Esophagus squamous epithelium (tissue), 5 donors: Measurements from ENCODE around the gene PRRG1. TPM values are rescaled to one million over a fixed set of nuclear protein-coding genes. Genes with fewer than 3 reads are reported as not detected.

Experiments used
- DNase-seq: peaks from one replicate; lab custom pipeline; 2025; lab: John Stamatoyannopoulos, UW
- H3K27ac ChIP-seq, 4 donors: fragments of 200-600 bp; sonication (generic); one replicate each; pipeline ENCODE4 v1.5.1; 2016 to 2019; ENCODE audit warnings: mild to moderate bottlenecking in 1 of 4
- H3K27me3 ChIP-seq, 4 donors: fragments of 200-600 bp; sonication (generic); 1 replicate in 3 of 4; 2 replicates in 1 of 4; pipeline versions ENCODE4 v1.5.1 to v1.6.0; 2017 to 2021; ENCODE audit warnings: antibody characterized with exemption in 1 of 4
- H3K36me3 ChIP-seq, 3 donors: fragments of 200-600 bp; sonication (generic); one replicate each; pipeline ENCODE4 v1.5.1; 2016 to 2019
- H3K4me1 ChIP-seq, 3 donors: fragments of 200-600 bp; sonication (generic); one replicate each; pipeline ENCODE4 v1.5.1; 2017 to 2019
- H3K4me3 ChIP-seq, 4 donors: fragments of 200-600 bp; sonication (generic); 1 replicate in 3 of 4; 2 replicates in 1 of 4; pipeline ENCODE4 v1.5.1; 2016 to 2019; ENCODE audit warnings: mild to moderate bottlenecking in 2 of 4, moderate library complexity in 1 of 4
- H3K9me3 ChIP-seq, 3 donors: fragments of 200-600 bp; sonication (generic); one replicate each; pipeline ENCODE4 v1.5.1; 2016 to 2019
- POLR2A ChIP-seq, 4 donors: fragments of 450-650 bp; IDR thresholded peaks; one replicate each; pipeline ENCODE4 v1.6.1; 2017; ENCODE audit warnings: antibody characterized with exemption in 4 of 4, mild to moderate bottlenecking in 4 of 4, moderate library complexity in 3 of 4
- WGBS, 2 donors: methylation state at CpG; one replicate each; pipeline ENCODE4 v1.1.5; 2018; 5-methylcytosine and 5-hydroxymethylcytosine counted together
- intact Hi-C: fragments of 100-400 bp; cut with DNase I; formaldehyde crosslinking; loops from one replicate; pipeline ENCODE4 v1.15.0; 2022
- total RNA-seq, 4 donors: library from RNA; depleted of rRNA; stranded (reverse); fragments of >200 nt; gene quantifications; one replicate each; pipeline ENCODE4 v1.1.0, GENCODE V29; 2016
- TF ChIP-seq, protein P1 (sequence below), 6 experiments: fragments of 450-650 bp in 4 of 6; fragments of 200-600 bp in 2 of 6; sonication (generic) in 2 of 6; IDR thresholded peaks; one replicate each; pipeline ENCODE4 v1.5.1; 2016 to 2019; ENCODE audit warnings: antibody characterized with exemption in 6 of 6, mild to moderate bottlenecking in 4 of 6, moderate library complexity in 4 of 6
- donor health status: DM: yes; HTN: yes; CAD: no.

Gene PRRG1
- total RNA-seq, 4 donors from 2014 or later: 4.4 to 11.9 (median 7.0) TPM

DNA sequence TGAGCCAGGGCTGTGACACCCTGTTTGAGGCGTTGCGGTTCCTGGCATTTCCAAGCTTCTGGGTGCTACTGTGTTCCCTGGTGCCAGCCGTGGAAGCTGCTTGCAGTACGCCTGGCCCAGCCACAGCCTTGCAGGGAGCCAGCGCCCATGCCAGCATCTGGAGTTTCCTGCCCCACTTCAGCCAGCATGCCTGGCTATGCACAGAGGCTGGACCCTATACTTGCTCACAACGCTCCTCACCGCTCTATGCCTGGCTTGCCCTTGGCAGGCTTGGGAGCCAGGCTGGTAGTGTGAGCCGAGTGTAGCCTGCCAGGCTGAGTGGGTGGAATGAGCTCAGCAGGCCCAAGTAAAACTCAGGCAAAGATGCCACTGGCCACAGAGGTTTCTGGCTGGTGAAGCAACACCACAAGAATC, 22.4 kb downstream of the PRRG1 start:
- Histone ChIP-seq H3K4me3 (no peak overlapping the region), H3K27ac (no peak overlapping the region), H3K4me1 (no peaks in the 10 kb centered on the region), H3K36me3 (no peaks in the 10 kb centered on the region), H3K27me3 (no peaks in the 10 kb centered on the region), H3K9me3 (no peaks in the 10 kb centered on the region)
- 64 to 100% methylated on average over 3 to 4 of the region's 8 CpGs for WGBS, 2 donors
- no peak for DNase-seq
- intact Hi-C loops: no loop called here
- TF ChIP-seq POLR2A (IDR thresholded peaks at IDR 0.05): no peak
- TF ChIP-seq, protein P1, sequence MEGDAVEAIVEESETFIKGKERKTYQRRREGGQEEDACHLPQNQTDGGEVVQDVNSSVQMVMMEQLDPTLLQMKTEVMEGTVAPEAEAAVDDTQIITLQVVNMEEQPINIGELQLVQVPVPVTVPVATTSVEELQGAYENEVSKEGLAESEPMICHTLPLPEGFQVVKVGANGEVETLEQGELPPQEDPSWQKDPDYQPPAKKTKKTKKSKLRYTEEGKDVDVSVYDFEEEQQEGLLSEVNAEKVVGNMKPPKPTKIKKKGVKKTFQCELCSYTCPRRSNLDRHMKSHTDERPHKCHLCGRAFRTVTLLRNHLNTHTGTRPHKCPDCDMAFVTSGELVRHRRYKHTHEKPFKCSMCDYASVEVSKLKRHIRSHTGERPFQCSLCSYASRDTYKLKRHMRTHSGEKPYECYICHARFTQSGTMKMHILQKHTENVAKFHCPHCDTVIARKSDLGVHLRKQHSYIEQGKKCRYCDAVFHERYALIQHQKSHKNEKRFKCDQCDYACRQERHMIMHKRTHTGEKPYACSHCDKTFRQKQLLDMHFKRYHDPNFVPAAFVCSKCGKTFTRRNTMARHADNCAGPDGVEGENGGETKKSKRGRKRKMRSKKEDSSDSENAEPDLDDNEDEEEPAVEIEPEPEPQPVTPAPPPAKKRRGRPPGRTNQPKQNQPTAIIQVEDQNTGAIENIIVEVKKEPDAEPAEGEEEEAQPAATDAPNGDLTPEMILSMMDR (IDR thresholded peaks at IDR 0.05): no peak

DNA sequence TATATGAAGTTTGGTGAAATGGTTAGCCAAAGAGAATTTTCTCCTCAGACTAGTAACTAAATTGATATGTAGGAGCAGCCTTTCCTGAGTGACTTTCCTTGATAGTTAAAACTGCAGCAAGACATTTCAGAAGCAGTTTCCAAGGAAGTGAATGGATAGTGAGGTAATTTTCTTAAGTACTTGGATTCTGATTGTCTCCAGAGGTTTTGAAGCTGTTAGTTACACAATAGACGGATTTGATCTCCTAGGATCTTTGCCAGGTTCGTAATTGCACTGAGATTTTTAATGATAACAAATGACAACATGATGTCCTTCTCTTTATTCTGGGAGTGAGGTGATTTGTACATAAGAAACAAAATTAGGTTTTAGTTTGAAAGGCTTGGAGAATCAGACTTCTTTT, 29.2 kb downstream of the PRRG1 start:
- 10 to 24% methylated on average over 2 of the region's 2 CpGs for WGBS, 2 donors
- intact Hi-C loops: no loop called here
- H3K4me1 ChIP-seq: peaks cover 0 to 27% (median 0%) of the 10 kb centered on the region in 3 donors
- TF ChIP-seq, protein P1 (IDR thresholded peaks at IDR 0.05): no peak
- no peak for TF ChIP-seq POLR2A (IDR thresholded peaks at IDR 0.05)
- peak overlapping the region in 1 of 4 donors; percentile 21 for H3K27ac ChIP-seq
- DNase-seq: no peak
- no peaks in the 10 kb centered on the region for H3K9me3 ChIP-seq
- H3K36me3 ChIP-seq: no peaks in the 10 kb centered on the region
- H3K27me3 ChIP-seq: no peaks in the 10 kb centered on the region
- no peak overlapping the region for H3K4me3 ChIP-seq

DNA sequence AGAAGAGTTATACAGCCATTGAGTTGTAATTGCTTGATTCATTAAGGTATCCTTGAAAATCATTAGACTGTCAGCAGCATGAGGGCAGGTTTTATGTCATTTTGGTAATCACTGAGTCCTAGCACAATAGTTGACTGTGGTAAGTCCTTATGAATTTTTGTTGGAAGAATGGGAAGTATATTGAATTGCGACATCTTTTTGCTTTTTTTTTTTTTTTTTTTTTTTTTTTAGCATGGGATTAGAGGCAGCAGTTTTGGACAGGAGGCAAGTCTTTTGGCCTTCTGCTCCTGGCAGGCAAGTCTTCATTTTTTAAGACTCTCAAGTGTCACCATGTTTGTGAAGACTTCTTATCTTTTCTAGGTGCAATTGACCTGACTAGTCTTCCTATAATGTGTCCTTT, 29.7 kb downstream of the PRRG1 start:
- Histone ChIP-seq H3K36me3 (no peaks in the 10 kb centered on the region), H3K27me3 (no peaks in the 10 kb centered on the region), H3K9me3 (no peaks in the 10 kb centered on the region), H3K27ac (peak overlapping the region in 1 of 4 donors; percentile 21), H3K4me3 (no peak overlapping the region), H3K4me1 (peaks cover 0 to 27% (median 0%) of the 10 kb centered on the region in 3 donors)
- DNase-seq: no peak
- intact Hi-C loops: no loop called here
- 73 to 83% methylated on average over 1 of the region's 1 CpG for WGBS, 2 donors
- TF ChIP-seq POLR2A (IDR thresholded peaks at IDR 0.05): no peak
- TF ChIP-seq, protein P1 (IDR thresholded peaks at IDR 0.05): no peak

DNA sequence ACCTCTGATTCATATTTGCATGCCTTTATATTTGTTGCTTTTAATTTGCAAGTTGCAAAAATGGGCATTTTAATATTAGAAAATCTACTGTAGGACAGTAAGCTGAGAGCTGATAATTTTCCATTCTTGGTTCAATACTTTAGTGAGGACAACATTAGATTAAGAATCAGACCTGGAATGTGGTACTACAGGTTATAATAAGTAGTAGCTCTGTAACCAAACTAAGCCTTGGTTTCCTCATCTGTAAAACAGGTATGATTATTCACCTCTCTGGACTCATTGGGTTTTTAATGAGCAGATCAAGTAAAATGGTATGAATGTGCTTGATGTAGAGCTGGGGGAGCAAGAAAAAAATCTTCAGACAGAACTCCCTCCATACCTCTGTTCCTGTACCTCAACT, 31.1 kb downstream of the PRRG1 start:
- no peaks in the 10 kb centered on the region for H3K36me3 ChIP-seq
- intact Hi-C loops: no loop called here
- H3K27me3 ChIP-seq: no peaks in the 10 kb centered on the region
- DNase-seq: no peak
- peaks cover 0 to 27% (median 0%) of the 10 kb centered on the region in 3 donors for H3K4me1 ChIP-seq
- H3K9me3 ChIP-seq: no peaks in the 10 kb centered on the region
- H3K4me3 ChIP-seq: no peak overlapping the region
- peak overlapping the region in 1 of 4 donors; percentile 33 for H3K27ac ChIP-seq
- TF ChIP-seq POLR2A (IDR thresholded peaks at IDR 0.05): no peak
- TF ChIP-seq, protein P1 (IDR thresholded peaks at IDR 0.05): no peak

DNA sequence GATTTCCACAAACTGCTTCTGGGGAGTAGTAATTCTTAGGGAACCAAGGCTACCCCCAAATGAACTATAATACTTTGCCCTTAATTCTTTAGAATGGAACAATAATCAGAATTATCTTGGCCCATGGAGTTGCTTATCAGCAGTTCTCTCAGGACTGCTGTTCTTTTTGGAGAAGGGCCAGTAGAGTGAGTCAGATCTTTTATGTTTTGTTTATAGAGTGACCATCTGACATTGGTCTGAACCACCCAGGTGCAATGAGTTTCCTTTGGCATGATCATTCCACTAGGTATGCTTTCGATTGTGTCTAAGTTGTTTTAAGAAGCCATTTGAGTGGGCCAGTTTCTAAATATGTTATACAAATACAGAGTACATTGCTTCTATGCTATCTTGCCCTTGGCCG, 31.8 kb downstream of the PRRG1 start:
- peak overlapping the region in 1 of 4 donors; percentile 33 for H3K27ac ChIP-seq
- H3K4me1 ChIP-seq: peaks cover 0 to 27% (median 0%) of the 10 kb centered on the region in 3 donors
- 56 to 77% methylated on average over 1 to 2 of the region's 2 CpGs for WGBS, 2 donors
- DNase-seq: no peak
- H3K27me3 ChIP-seq: no peaks in the 10 kb centered on the region
- no peaks in the 10 kb centered on the region for H3K9me3 ChIP-seq
- TF ChIP-seq POLR2A (IDR thresholded peaks at IDR 0.05): no peak
- TF ChIP-seq, protein P1 (IDR thresholded peaks at IDR 0.05): no peak
- no peaks in the 10 kb centered on the region for H3K36me3 ChIP-seq
- intact Hi-C loops: no loop called here
- H3K4me3 ChIP-seq: no peak overlapping the region
